GM23338 (cell line): ENCODE results near the gene BOD1. TPM values are rescaled to one million over a fixed set of nuclear protein-coding genes. Genes with fewer than 3 reads are reported as not detected.
A peak's percentile ranks its signal among the peaks of the same experiment; 100 is the strongest.

ENCODE experiments used
- ATAC-seq: fragments of 200-7000 bp; cut with Tn5 transposase; 3 replicates; pipeline ENCODE4 v1.9.1; 2020
- DNase-seq: peaks from one replicate; pipeline ENCODE4 v3.0.0-alpha.2; 2015; ENCODE audit warnings: low spot score
- H2AFZ ChIP-seq: fragments of 200-600 bp; sonication (generic); 2 replicates; pipeline ENCODE4 v1.8.0; 2016; ENCODE audit warnings: antibody characterized with exemption, mild to moderate bottlenecking, moderate library complexity
- H3F3A ChIP-seq: fragments of 200-600 bp; sonication (generic); replicated peaks from 2 replicates; pipeline ENCODE4 v1.8.0; 2017; ENCODE audit warnings: antibody characterized with exemption, mixed run types, low read depth
- H3K27ac ChIP-seq: fragments of 200-600 bp; sonication (generic); 2 replicates; pipeline ENCODE4 v1.6.1; 2016; ENCODE audit warnings: low read depth
- H3K27me3 ChIP-seq: fragments of 200-600 bp; sonication (generic); 2 replicates; pipeline ENCODE4 v1.8.0; 2016; ENCODE audit warnings: mild to moderate bottlenecking, mixed run types, moderate library complexity; ENCODE audit not compliant: insufficient read depth
- H3K36me3 ChIP-seq: fragments of 200-600 bp; sonication (generic); 2 replicates; pipeline ENCODE4 v1.8.0; 2016; ENCODE audit warnings: mild to moderate bottlenecking; ENCODE audit not compliant: insufficient read depth
- H3K4me1 ChIP-seq: fragments of 200-600 bp; sonication (generic); 2 replicates; pipeline ENCODE4 v1.8.0; 2016; ENCODE audit warnings: mild to moderate bottlenecking, moderate library complexity; ENCODE audit not compliant: insufficient read depth
- H3K4me2 ChIP-seq: fragments of 200-600 bp; sonication (generic); 2 replicates; pipeline ENCODE4 v1.7.1; 2017; ENCODE audit warnings: mixed run types
- H3K4me3 ChIP-seq: fragments of 200-600 bp; sonication (generic); 2 replicates; pipeline ENCODE4 v1.6.1; 2016; ENCODE audit warnings: mixed run types
- H3K79me2 ChIP-seq: fragments of 200-600 bp; sonication (generic); replicated peaks from 2 replicates; pipeline ENCODE4 v1.8.0; 2017; ENCODE audit warnings: mild to moderate bottlenecking; ENCODE audit not compliant: insufficient read depth
- H3K9me2 ChIP-seq: fragments of 200-600 bp; sonication (generic); 2 replicates; pipeline ENCODE4 v1.8.0; 2017; ENCODE audit not compliant: insufficient read depth
- H4K20me1 ChIP-seq: fragments of 200-600 bp; sonication (generic); replicated peaks from 2 replicates; pipeline ENCODE4 v1.8.0; 2017; ENCODE audit warnings: mild to moderate bottlenecking; ENCODE audit not compliant: insufficient read depth
- H3K27ac Mint-ChIP-seq: 2 replicates; pipeline ENCODE4 v1.8.0; 2020; ENCODE audit warnings: inconsistent platforms, mild to moderate bottlenecking, moderate library complexity, mixed read lengths
- H3K27me3 Mint-ChIP-seq: 3 replicates; pipeline ENCODE4 v1.8.0; 2022; ENCODE audit warnings: low read depth, mild to moderate bottlenecking, moderate library complexity, mixed read lengths, inconsistent platforms; ENCODE audit not compliant: insufficient read depth, poor library complexity
- H3K36me3 Mint-ChIP-seq: 3 replicates; pipeline ENCODE4 v1.8.0; 2021; ENCODE audit warnings: low read depth, mild to moderate bottlenecking, inconsistent platforms, moderate library complexity, mixed read lengths
- H3K4me1 Mint-ChIP-seq: 3 replicates; pipeline ENCODE4 v1.8.0; 2020; ENCODE audit warnings: mild to moderate bottlenecking, inconsistent platforms, mixed read lengths
- H3K4me3 Mint-ChIP-seq: 3 replicates; pipeline ENCODE4 v1.8.0; 2021; ENCODE audit warnings: moderate library complexity, mild to moderate bottlenecking, inconsistent platforms, mixed read lengths
- H3K9me3 Mint-ChIP-seq: 3 replicates; pipeline ENCODE4 v1.8.0; 2020; ENCODE audit warnings: moderate library complexity, mild to moderate bottlenecking, inconsistent platforms, mixed read lengths
- CREB1 ChIP-seq: fragments of 250-450 bp; sonication (Bioruptor Pico); IDR thresholded peaks from 2 replicates; pipeline ENCODE4 v1.5.0; 2020; ENCODE audit warnings: low read depth, mild to moderate bottlenecking, moderate library complexity
- CTCF ChIP-seq, 2 experiments: fragments of 200-600 bp in 1 of 2; sonication (generic) in 1 of 2; conservative IDR thresholded peaks; 2 replicates each; pipeline versions ENCODE4 v1.5.1 to v1.6.1; 2016 to 2017; ENCODE audit warnings: antibody characterized with exemption in 2 of 2, low read depth in 2 of 2, mild to moderate bottlenecking in 2 of 2, moderate library complexity in 1 of 2
- NANOG ChIP-seq: IDR thresholded peaks from 2 replicates; pipeline ENCODE4 v1.6.1; 2016; ENCODE audit warnings: antibody characterized with exemption, borderline replicate concordance
- REST ChIP-seq: IDR thresholded peaks from one replicate; pipeline ENCODE4 v1.6.1; 2018; ENCODE audit warnings: antibody characterized with exemption; ENCODE audit not compliant: unreplicated experiment
- STAT1 ChIP-seq: IDR thresholded peaks from one replicate; pipeline ENCODE4 v1.6.1; 2016; ENCODE audit warnings: antibody characterized with exemption; ENCODE audit not compliant: unreplicated experiment
- ZNF462 ChIP-seq: fragments of 250-450 bp; sonication (Bioruptor Pico); IDR thresholded peaks from 2 replicates; pipeline ENCODE4 v1.5.0; 2020; ENCODE audit warnings: mild to moderate bottlenecking, moderate library complexity
- polyA plus RNA-seq: library from polyadenylated mRNA; unstranded; fragments of >200 nt; fragmentation: Nextera tagmentation; extraction: Ambion mirVana; gene quantifications from 2 replicates; pipeline ENCODE4 v1.2.1, GENCODE V29; 2016
- total RNA-seq: library from RNA; depleted of rRNA; stranded (reverse); fragments of >200 nt; shearing (Covaris generic); gene quantifications from 2 replicates; pipeline ENCODE4 v1.2.3, GENCODE V29; 2014

BOD1 gene
- total and polyA plus RNA-seq, 2 experiments from 2014 or later: 94.7 to 141 TPM

GRCh38 chr5:173622183-173623047 lies 6.0 kb upstream of the BOD1 start:
- Histone ChIP-seq H4K20me1 (no peaks in the 10 kb centered on the region), H3K4me1 (peaks cover 11% of the 10 kb centered on the region), H2AFZ (peak overlapping the region; percentile 90), H3K4me2 (no peak overlapping the region), H3K4me3 (no peak overlapping the region), H3F3A (peaks cover 7% of the 10 kb centered on the region; the same call in 1 of the 2 replicates), H3K27ac (0 out of 2 replicates have a peak overlapping the region, but pooled peaks have one; percentile 45), H3K79me2 (no peaks in the 10 kb centered on the region), H3K9me2 (no peaks in the 10 kb centered on the region), H3K36me3 (no peaks in the 10 kb centered on the region), H3K27me3 (no peaks in the 10 kb centered on the region)
- TF ChIP-seq CTCF (conservative IDR thresholded peaks at IDR 0.05; ENCODE audit: low read depth in 2 of 2): no peak
- TF ChIP-seq NANOG: no peak
- no peak for TF ChIP-seq CREB1 (CRISPR knock-in tag)
- TF ChIP-seq REST: no peak
- Mint-ChIP-seq H3K9me3 (no peaks in the 10 kb centered on the region), H3K27me3 (peaks cover 6% of the 10 kb centered on the region), H3K36me3 (no peaks in the 10 kb centered on the region), H3K4me3 (no peak overlapping the region), H3K4me1 (peaks cover 29% of the 10 kb centered on the region), H3K27ac (no peak overlapping the region)
- DNase-seq (no peak), ATAC-seq (no peak)

- Histone ChIP-seq H2AFZ (peak overlapping the region; percentile 61; the same call in 1 of the 2 replicates), H4K20me1 (no peaks in the 10 kb centered on the region), H3K4me2 (no peak overlapping the region), H3K4me1 (peaks cover 11% of the 10 kb centered on the region), H3K36me3 (no peaks in the 10 kb centered on the region), H3K79me2 (peaks cover 3% of the 10 kb centered on the region), H3K4me3 (no peak overlapping the region), H3K27ac (no peak overlapping the region), H3K27me3 (no peaks in the 10 kb centered on the region), H3F3A (no peaks in the 10 kb centered on the region), H3K9me2 (no peaks in the 10 kb centered on the region)
- Mint-ChIP-seq H3K36me3 (no peaks in the 10 kb centered on the region), H3K4me1 (peaks cover 24% of the 10 kb centered on the region), H3K27me3 (peaks cover 10% of the 10 kb centered on the region), H3K9me3 (no peaks in the 10 kb centered on the region), H3K27ac (no peak overlapping the region), H3K4me3 (no peak overlapping the region)
- ATAC-seq (no peak), DNase-seq (no peak)
- TF ChIP-seq ZNF462 (CRISPR knock-in tag) (no peak), NANOG (no peak), STAT1 (no peak)
Measured at GRCh38 chr5:173620784-173621183, 4.3 kb upstream of the BOD1 start.
